AG04450 (cell line): ENCODE results near the gene CAPN9. TPM values are rescaled to one million over a fixed set of nuclear protein-coding genes. Genes with fewer than 3 reads are reported as not detected.

ENCODE experiments used
- CTCF ChIA-PET: fragments of 300-600, 350-600 bp; formaldehyde crosslinking; extraction: SDS; loops from one replicate; lab custom pipeline; 2022; ENCODE audit warnings: antibody characterized with exemption, inconsistent platforms; lab: Charles Lee
- POLR2A ChIA-PET: fragments of 350-600 bp; formaldehyde crosslinking; extraction: SDS; loops from one replicate; lab custom pipeline; 2021; ENCODE audit warnings: antibody characterized with exemption, inconsistent platforms; lab: Yijun Ruan, JAX
- DNase-seq: peaks from one replicate; pipeline ENCODE4 v3.0.0-alpha.2; 2011; ENCODE audit warnings: low read depth, low spot score
- H3K27ac ChIP-seq: one replicate; pipeline ENCODE4 v1.5.1; 2012; ENCODE audit warnings: low read depth, low read length, control low read depth
- H3K27me3 ChIP-seq: one replicate; pipeline ENCODE4 v1.6.0; 2012; ENCODE audit warnings: low read length; ENCODE audit not compliant: control insufficient read depth, insufficient read depth
- H3K4me3 ChIP-seq: 2 replicates; pipeline ENCODE4 v1.5.1; 2011; ENCODE audit warnings: mild to moderate bottlenecking, low read depth, low read length, control low read depth
- H3K9me3 ChIP-seq: 2 replicates; pipeline ENCODE4 v1.5.1; 2012; ENCODE audit warnings: low read length; ENCODE audit not compliant: control insufficient read depth, insufficient read depth
- CTCF ChIP-seq: IDR thresholded peaks from 2 replicates; pipeline ENCODE4 v1.5.1; 2011; ENCODE audit warnings: low read depth, low read length, control low read depth, inconsistent platforms
- polyA plus RNA-seq: library from polyadenylated mRNA; depleted of rRNA; stranded (reverse); fragments of >200 nt; gene quantifications from 2 replicates; pipeline ENCODE4 v1.2.3, GENCODE V29; 2011

Gene CAPN9
- polyA plus RNA-seq, 1 experiment, result 0.24 TPM

GRCh38 chr1:230796626-230797025 is 49.4 kb downstream of the CAPN9 start:
- POLR2A ChIA-PET, result no interaction called here
- Histone ChIP-seq H3K9me3 (no peaks in the 10 kb centered on the region; the same call in 1 of the 2 replicates), H3K27ac (no peak overlapping the region), H3K27me3 (peaks cover 4% of the 10 kb centered on the region), H3K4me3 (no peak overlapping the region)
- TF ChIP-seq CTCF, result no peak
- CTCF ChIA-PET, result interaction anchor here (0.9 to 6.7 kb wide), 15 partner anchors 9 to 415 kb away, joined by 3 to 140 read pairs (median 5); partner anchors contain the start of gene COG2
- DNase-seq, result no peak

DNA sequence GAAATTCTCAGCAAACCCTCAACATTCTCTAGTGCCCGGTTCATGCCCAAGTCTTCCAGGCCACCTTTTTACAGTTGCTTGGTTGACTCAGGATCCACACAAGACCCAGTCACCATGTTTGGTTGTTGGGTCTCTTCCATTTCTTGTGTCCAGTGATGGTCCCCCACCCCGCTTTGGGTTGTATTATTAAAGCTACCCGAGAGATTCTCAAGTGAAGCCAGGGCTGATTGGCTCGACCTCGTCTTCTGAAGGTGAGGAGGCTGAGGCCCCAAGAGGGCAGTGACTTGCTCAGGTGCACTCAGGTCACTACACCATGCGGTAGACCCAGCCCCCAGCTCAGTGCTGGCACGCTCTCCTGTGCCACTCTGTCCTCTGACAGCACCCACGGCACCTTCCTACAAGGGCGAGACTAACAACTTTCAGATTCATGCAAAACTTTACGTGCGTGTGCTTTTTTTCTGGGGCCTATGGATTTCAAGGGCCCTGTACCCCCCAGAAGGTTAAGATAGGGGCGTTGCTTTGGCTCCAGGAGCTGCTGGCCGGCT is 50.3 kb downstream of the CAPN9 start:
- CTCF ChIA-PET, result interaction anchor here (0.6 to 6.7 kb wide), 24 partner anchors 8 to 1103 kb away, joined by 3 to 140 read pairs (median 5); partner anchors contain the start of gene COG2
- Histone ChIP-seq H3K4me3 (no peak overlapping the region), H3K27me3 (peaks cover 4% of the 10 kb centered on the region), H3K9me3 (no peaks in the 10 kb centered on the region; the same call in 1 of the 2 replicates), H3K27ac (no peak overlapping the region)
- DNase-seq, result no peak
- POLR2A ChIA-PET, result no interaction called here
- no peak for TF ChIP-seq CTCF

GRCh38 chr1:230797942-230798365 is 50.8 kb downstream of the CAPN9 start:
- DNase-seq, result peak; percentile 52
- POLR2A ChIA-PET, result no interaction called here
- CTCF ChIA-PET, result interaction anchor here (0.6 to 6.7 kb wide), 27 partner anchors 8 to 1103 kb away, joined by 3 to 140 read pairs (median 4); partner anchors contain the start of gene COG2
- Histone ChIP-seq H3K27me3 (peaks cover 4% of the 10 kb centered on the region), H3K27ac (no peak overlapping the region), H3K4me3 (no peak overlapping the region), H3K9me3 (no peaks in the 10 kb centered on the region; the same call in 1 of the 2 replicates)
- peak; percentile 90 for TF ChIP-seq CTCF

DNA sequence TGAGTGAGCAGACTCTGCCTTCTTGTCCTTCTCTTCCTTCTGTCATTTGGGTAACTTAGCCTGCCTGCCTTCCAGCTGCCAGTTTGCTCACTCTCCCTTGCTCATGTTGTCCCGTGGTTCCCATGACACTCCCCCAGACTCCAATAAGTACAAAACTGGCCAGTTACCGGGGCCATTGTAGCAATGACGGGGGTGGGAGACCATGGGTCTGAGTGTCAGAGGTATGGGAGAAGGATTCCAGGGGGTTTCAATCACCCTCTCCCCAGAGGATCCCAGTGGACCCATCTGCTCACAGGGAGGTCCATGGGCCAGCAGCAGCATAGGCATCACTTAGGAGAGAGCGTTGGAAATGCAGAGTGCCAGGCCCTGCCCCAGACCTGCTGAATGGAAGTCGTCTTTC is 51.3 kb downstream of the CAPN9 start:
- POLR2A ChIA-PET, result no interaction called here

More for the DNA sequence above, 51.3 kb downstream of the CAPN9 start:
- no peaks in the 10 kb centered on the region; the same call in 1 of the 2 replicates for H3K9me3 ChIP-seq
- no peak overlapping the region for H3K4me3 ChIP-seq
- CTCF ChIA-PET, result interaction anchor here (0.6 to 6.7 kb wide), 21 partner anchors 9 to 805 kb away, joined by 3 to 140 read pairs (median 4); partner anchors contain the start of gene COG2
- no peak for DNase-seq
- no peak for TF ChIP-seq CTCF
- H3K27ac ChIP-seq, result no peak overlapping the region
- peaks cover 4% of the 10 kb centered on the region for H3K27me3 ChIP-seq
